ENCODE data around the gene FAM170B.

GRCh38 chr10:49117376-49118070 is 16.3 kb downstream of the FAM170B start:
- no peak for TF ChIP-seq CTCF (conservative IDR thresholded peaks at IDR 0.05; ENCODE audit: low read length)
- TF ChIP-seq EZH2phosphoT487 (IDR thresholded peaks at IDR 0.05; ENCODE audit: borderline replicate concordance): no peak

Measured in Loucy (cell line).